ENCODE data around the gene CCDC106. TPM values are rescaled to one million over a fixed set of nuclear protein-coding genes. Genes with fewer than 3 reads are reported as not detected.

The CCDC106 gene
- total RNA-seq, 1 donor from 2014 or later, result 11.6 TPM

DNA sequence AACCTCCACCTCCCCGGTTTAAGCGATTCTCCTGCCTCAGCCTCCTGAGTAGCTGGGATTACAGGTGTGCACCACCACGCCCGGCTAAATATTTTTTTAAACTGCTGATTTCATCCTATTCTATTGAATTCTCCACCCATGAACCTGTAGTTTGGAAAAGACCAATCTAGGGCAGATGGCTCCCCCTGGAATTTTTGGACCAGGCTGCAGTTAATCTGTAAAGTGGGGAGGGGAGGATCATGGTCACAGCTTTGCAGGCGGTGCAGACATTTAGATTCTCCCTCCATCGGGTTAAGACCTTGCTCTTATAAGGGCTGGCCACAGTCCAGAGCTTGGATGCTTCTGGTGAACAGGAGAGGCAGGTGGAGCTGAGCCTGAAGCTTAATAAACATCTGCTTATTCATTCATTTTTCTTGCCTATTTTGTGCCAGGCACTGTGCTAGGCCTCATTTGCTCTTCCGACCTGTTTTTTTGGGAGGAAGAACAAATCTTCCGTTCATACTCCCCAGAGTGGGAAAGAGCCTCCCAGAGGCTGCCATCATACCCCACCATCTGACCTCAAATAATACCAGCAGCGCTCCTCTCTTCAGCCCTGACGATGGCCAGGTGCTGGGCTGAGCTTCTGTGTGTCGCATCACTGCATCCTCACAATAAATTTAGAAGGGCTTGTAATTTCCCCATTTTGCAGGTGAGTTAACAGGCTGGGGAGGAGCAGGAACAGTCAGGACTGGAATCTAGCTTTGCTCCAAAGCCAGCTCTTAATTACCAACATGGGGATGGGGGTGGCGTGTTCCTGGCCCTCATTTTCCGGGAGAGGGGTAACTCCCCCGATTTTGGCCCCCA lies 902 bp upstream of the CCDC106 start:
- peaks cover 12% of the 10 kb centered on the region for H3K36me3 ChIP-seq
- peak overlapping the region; percentile 84 for H3K27ac ChIP-seq
- peak overlapping the region; percentile 90 for H3K4me3 ChIP-seq
- no peaks in the 10 kb centered on the region for H3K9me3 ChIP-seq
- no peaks in the 10 kb centered on the region for H3K27me3 ChIP-seq (ENCODE audit: low read depth)
- intact Hi-C loops (cut with DNase I), result no loop called here
- H3K4me1 ChIP-seq, result peaks cover 45% of the 10 kb centered on the region
- ATAC-seq (no peak), DNase-seq (no peak)
- no peak for TF ChIP-seq CTCF (IDR thresholded peaks at IDR 0.05)

DNA sequence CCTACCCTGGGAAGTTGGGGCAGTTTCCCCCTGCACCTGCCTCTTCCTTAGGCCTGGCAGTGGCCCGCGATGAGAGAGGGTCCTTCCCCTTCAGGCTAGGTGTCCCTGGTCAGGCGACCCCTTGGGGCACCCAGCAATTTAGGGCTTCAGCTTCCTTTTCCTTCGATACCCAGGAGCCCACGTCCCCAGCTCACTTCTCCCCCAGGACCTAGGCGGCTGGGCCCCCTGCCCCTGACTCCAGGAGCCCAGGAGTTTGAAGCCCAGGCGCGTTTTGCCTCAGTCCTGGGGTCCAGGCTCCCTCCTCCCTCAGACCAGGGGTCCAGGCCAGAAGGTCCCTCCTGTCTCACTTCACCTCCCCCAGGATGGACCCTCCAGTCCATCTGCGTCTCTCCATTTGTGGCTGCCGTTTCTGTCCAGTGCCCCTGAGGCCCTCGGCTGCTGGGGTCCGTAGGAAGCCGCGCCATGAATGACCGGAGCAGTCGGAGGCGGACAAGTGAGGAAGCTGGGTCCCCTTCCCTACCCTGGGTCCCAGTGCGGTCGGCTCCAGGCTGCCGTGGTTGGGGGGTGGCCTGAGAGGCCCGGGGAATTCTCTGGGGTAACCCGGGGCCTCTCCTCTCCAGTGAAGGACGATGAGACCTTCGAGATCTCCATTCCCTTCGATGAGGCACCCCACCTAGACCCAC lies 714 bp downstream of the CCDC106 start:
- intact Hi-C loops (cut with DNase I), result no loop called here
- DNase-seq (no peak), ATAC-seq (no peak)
- H3K4me1 ChIP-seq, result peaks cover 41% of the 10 kb centered on the region
- H3K9me3 ChIP-seq, result no peaks in the 10 kb centered on the region
- H3K27ac ChIP-seq, result peak overlapping the region; percentile 84
- H3K36me3 ChIP-seq, result peaks cover 18% of the 10 kb centered on the region
- peak overlapping the region; percentile 90 for H3K4me3 ChIP-seq
- H3K27me3 ChIP-seq (ENCODE audit: low read depth), result no peaks in the 10 kb centered on the region
- TF ChIP-seq CTCF (IDR thresholded peaks at IDR 0.05), result no peak

- TF ChIP-seq CTCF (IDR thresholded peaks at IDR 0.05), result no peak
- H3K27ac ChIP-seq, result peak overlapping the region; percentile 84
- no peaks in the 10 kb centered on the region for H3K27me3 ChIP-seq (ENCODE audit: low read depth)
- H3K4me3 ChIP-seq, result peak overlapping the region; percentile 90
- H3K4me1 ChIP-seq, result peaks cover 35% of the 10 kb centered on the region
- no peak for ATAC-seq
- intact Hi-C loops (cut with DNase I), result no loop called here
- peaks cover 18% of the 10 kb centered on the region for H3K36me3 ChIP-seq
- no peak for DNase-seq
- H3K9me3 ChIP-seq, result no peaks in the 10 kb centered on the region
Measured at GRCh38 chr19:55649268-55650125, 1.5 kb downstream of the CCDC106 start.

GRCh38 chr19:55650126-55650557 lies 2.1 kb downstream of the CCDC106 start:
- Histone ChIP-seq H3K9me3 (no peaks in the 10 kb centered on the region), H3K4me3 (no peak overlapping the region), H3K27me3 (ENCODE audit: low read depth) (no peaks in the 10 kb centered on the region), H3K4me1 (peaks cover 29% of the 10 kb centered on the region), H3K36me3 (peaks cover 13% of the 10 kb centered on the region), H3K27ac (no peak overlapping the region)
- DNase-seq (no peak), ATAC-seq (no peak)
- no peak for TF ChIP-seq CTCF (IDR thresholded peaks at IDR 0.05)
- intact Hi-C loops (cut with DNase I), result no loop called here

DNA sequence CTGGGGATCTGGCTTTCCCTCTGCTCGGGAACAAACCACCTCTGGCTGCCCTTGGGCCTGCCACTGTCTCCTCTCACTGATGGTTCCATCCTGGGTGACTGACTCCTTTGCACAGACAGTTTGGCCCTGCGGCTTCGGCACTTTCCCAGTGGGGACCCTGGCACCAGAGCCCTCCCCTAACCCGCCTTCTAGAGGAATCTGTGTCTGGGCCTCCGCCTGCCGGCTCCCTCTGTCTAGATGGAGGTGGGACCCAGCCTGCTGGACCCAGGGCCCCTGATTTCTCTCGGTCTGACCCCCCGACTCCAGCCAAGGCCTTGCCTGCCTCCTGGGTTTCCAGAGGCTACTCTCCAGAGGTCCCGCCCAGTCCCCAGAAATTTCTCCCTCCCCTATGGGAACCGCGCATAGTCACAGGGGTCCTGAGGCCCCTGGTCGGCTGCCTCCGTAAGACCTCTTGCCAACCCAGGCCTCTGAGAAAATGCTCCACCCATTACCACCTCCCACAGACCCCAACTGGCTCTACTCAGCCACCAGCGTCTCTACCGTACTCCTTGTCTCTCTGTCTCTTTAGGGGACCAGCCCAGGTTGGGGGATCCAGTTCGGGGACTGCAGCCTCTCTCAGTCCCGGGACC lies 2.7 kb downstream of the CCDC106 start:
- H3K4me1 ChIP-seq, result peaks cover 30% of the 10 kb centered on the region
- no peaks in the 10 kb centered on the region for H3K9me3 ChIP-seq
- no peak overlapping the region for H3K27ac ChIP-seq
- no peak overlapping the region for H3K4me3 ChIP-seq
- intact Hi-C loops (cut with DNase I), result no loop called here
- peaks cover 8% of the 10 kb centered on the region for H3K36me3 ChIP-seq
- no peak for TF ChIP-seq CTCF (IDR thresholded peaks at IDR 0.05)
- H3K27me3 ChIP-seq (ENCODE audit: low read depth), result no peaks in the 10 kb centered on the region
- no peak for DNase-seq
- no peak for ATAC-seq
